Activated T-cell treated with anti-CD3 and anti-CD28 coated beads for 1 hour (primary cell): ENCODE data around the gene COLEC12.

Experiments
- DNase-seq: peaks from one replicate; pipeline ENCODE4 v3.0.0-alpha.2; 2020; ENCODE audit warnings: low read depth

The COLEC12 gene

GRCh38 chr18:383135-383534, 117.4 kb downstream of the COLEC12 start:
- DNase-seq: no peak

- no peak for DNase-seq
These were observed 118.0 kb downstream of the COLEC12 start for GRCh38 chr18:382423-382984.

GRCh38 chr18:379681-380330, 120.7 kb downstream of the COLEC12 start:
- DNase-seq: no peak

- no peak for DNase-seq
These were observed 122.4 kb downstream of the COLEC12 start for GRCh38 chr18:378079-378478.

- no peak for DNase-seq
These were observed 123.4 kb downstream of the COLEC12 start for GRCh38 chr18:377088-377487.

- DNase-seq: no peak
These were observed 124.2 kb downstream of the COLEC12 start for GRCh38 chr18:376311-376710.

GRCh38 chr18:374721-375168, 125.8 kb downstream of the COLEC12 start:
- DNase-seq: no peak

GRCh38 chr18:373780-374179, 126.7 kb downstream of the COLEC12 start:
- DNase-seq: no peak

GRCh38 chr18:371609-371982, 128.9 kb downstream of the COLEC12 start:
- no peak for DNase-seq

- DNase-seq: no peak
These were observed 129.5 kb downstream of the COLEC12 start for GRCh38 chr18:370751-371608.

- DNase-seq: no peak
These were observed 131.1 kb downstream of the COLEC12 start for GRCh38 chr18:369224-370015.

GRCh38 chr18:366466-367061, 133.9 kb downstream of the COLEC12 start:
- DNase-seq: no peak

- no peak for DNase-seq
These were observed 134.8 kb downstream of the COLEC12 start for GRCh38 chr18:365651-366050.

GRCh38 chr18:364256-364826, 136.2 kb downstream of the COLEC12 start:
- DNase-seq: no peak

- no peak for DNase-seq
These were observed 137.0 kb downstream of the COLEC12 start for GRCh38 chr18:363301-364085.

GRCh38 chr18:362311-363290, 137.9 kb downstream of the COLEC12 start:
- no peak for DNase-seq

- DNase-seq: no peak
These were observed 138.6 kb downstream of the COLEC12 start for GRCh38 chr18:361941-362310.

- DNase-seq: no peak
These were observed 139.3 kb downstream of the COLEC12 start for GRCh38 chr18:361100-361732.

- DNase-seq: no peak
These were observed 139.8 kb downstream of the COLEC12 start for GRCh38 chr18:360676-361075.
